Measurements from ENCODE around the gene POLR2I.

DNA sequence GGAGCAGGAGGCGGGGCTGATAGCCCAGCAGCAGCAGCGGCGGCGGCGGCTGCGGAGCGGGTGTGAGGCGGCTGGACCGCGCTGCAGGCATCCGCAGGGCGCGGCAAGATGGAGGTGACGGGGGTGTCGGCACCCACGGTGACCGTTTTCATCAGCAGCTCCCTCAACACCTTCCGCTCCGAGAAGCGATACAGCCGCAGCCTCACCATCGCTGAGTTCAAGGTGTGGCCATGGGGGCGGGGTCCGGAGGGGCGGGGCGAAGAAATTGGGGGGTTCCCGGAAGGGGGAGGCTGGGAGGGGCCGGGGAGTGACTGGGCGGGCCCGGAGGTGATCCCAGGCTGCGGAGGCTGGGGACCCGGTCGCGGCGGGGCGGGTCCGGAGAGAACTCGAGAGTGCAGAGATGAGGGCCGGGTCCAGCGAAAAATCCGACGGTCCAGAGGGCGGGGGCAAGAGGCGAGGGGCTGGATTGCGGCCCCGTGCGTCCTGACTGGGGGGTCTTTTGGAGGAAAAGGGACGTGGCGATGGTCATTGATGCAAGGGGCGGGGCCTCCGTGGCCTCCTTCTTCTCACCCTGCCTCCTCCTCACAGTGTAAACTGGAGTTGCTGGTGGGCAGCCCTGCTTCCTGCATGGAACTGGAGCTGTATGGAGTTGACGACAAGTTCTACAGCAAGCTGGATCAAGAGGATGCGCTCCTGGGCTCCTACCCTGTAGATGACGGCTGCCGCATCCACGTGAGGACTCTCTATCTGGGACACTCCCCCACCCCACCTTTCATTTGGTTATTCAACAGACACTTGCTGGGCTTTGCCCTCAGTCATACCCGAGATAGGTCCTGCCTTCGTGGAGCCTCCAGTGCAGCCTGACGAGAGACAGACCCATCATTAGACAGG lies 1.0 kb upstream of the POLR2I start, which contains the start of gene TBCB:
- TF ChIP-seq, protein P1, sequence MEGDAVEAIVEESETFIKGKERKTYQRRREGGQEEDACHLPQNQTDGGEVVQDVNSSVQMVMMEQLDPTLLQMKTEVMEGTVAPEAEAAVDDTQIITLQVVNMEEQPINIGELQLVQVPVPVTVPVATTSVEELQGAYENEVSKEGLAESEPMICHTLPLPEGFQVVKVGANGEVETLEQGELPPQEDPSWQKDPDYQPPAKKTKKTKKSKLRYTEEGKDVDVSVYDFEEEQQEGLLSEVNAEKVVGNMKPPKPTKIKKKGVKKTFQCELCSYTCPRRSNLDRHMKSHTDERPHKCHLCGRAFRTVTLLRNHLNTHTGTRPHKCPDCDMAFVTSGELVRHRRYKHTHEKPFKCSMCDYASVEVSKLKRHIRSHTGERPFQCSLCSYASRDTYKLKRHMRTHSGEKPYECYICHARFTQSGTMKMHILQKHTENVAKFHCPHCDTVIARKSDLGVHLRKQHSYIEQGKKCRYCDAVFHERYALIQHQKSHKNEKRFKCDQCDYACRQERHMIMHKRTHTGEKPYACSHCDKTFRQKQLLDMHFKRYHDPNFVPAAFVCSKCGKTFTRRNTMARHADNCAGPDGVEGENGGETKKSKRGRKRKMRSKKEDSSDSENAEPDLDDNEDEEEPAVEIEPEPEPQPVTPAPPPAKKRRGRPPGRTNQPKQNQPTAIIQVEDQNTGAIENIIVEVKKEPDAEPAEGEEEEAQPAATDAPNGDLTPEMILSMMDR (IDR thresholded peaks at IDR 0.05), result no peak
- TF ChIP-seq EZH2 (IDR thresholded peaks at IDR 0.05; ENCODE audit: borderline replicate concordance, insufficient read depth, low read depth, low read length, poor library complexity, severe bottlenecking), result no peak
